GM19099 (cell line): ENCODE measurements around the gene INHA.
A peak's percentile ranks its signal among the peaks of the same experiment; 100 is the strongest.

Experiments
- POLR2A ChIP-seq: IDR thresholded peaks from 3 replicates; pipeline ENCODE4 v1.6.1; 2011; ENCODE audit warnings: low read depth; ENCODE audit not compliant: insufficient read length; ENCODE audit errors: extremely low read depth

The INHA gene

GRCh38 chr2:219574484-219575311 lies 2.6 kb downstream of the INHA start:
- TF ChIP-seq POLR2A: no peak

DNA sequence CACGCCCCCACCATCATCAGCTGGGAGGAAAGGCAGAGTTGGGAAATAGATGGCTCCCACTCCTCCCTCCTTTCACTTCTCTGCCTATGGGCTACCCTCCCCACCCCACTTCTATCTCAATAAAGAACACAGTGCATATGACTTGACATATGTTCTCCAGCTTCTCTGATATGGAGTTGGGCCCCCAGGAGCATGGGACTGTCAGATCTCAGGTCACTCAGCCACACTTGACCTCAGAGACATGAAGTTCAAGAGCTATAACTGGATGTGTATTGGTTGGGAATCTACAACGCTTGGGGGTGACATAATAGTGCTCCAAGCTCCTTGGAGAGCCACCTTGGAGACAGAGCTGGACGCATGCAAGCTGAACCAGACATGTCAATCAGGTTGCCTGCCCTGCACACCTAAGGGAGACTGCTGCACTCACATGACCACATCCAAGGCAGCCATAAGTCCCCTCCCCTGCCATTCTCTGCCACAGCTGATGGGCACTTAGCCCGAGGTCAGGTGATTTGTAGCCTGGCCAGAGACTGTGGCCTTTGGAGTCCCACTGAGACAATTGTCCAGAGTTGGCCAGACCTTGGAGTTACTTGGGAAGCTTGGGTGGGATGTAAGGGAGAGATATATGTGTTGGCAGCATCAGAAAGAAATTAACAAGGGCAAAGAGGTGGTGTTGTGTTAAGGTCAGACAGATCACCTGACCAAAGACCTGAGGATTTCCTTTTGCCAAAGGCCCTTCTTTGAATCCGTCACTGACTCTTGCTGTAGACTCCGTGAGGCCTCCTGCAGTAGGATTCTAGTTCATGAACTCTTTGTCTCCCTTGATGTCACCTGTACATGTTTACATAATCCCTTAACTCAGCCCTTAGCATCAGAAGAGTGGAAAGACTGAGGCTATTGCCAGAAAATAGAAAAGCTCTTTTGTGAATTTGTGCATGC lies 3.7 kb downstream of the INHA start:
- TF ChIP-seq POLR2A: no peak

DNA sequence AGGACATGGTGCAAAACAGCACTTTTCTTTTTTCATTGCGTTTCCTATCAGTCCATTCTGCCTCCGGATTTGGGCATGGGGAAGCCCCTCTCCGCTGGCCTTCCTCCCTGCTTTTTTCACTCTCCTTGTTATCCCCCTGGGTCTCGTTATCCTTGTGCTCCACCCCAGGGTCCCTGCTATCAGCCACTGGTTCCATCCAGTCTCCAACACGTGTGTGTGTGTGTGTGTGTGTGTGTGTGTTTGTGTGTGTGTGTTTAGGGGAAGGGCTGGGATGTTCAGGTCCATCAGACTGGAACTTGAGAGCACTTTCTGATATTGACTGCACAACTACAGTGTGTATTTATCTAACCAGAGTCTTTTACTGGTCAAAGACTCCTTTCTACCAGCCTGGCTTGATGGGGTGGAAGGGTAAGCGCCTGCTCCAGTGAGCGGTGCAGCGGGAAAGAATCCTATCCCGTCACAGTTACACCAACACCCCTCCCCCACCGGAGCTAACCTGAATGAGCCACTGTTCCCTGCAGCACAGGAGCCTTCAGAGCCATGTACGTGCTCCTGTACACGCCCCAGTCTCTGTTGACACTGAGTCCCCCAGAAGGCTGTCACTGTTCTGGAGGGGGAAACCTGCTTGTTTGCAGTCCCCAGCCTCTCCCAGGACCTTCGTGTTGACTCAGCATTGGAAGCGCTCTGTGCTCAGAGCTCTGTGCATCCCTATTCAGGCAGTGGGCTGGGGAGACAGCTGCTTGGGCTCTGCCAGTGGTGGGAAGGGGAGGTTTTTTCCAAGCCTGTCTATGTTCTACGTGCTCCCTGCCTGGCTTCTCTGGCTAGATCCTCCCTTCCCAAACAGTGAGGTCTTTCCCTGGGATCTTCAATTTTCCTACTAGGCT lies 4.6 kb downstream of the INHA start:
- TF ChIP-seq POLR2A: no peak

- TF ChIP-seq POLR2A: no peak
These were observed 6.9 kb downstream of the INHA start for GRCh38 chr2:219578811-219579613.

GRCh38 chr2:219581346-219581745 lies 9.2 kb downstream of the INHA start:
- TF ChIP-seq POLR2A: no peak

DNA sequence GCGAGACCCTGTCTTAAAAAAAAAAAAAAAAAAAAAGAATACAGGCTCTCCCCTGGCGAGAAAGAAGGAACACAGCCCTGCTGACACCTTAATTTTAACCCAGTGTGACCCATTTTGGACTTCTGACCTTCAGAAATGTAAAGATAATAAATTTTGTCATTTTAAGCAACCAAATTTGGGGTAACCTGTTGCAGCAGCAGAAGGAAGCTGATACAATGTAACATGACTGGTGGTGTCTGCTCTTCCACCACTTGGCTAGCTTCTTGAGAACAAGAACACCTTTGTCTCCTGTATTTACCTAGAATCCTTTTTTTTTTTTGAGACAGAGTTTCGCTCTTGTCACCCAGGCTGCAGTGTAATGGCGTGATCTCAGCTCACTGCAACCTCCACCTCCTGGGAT lies 19.0 kb downstream of the INHA start:
- no peak for TF ChIP-seq POLR2A

DNA sequence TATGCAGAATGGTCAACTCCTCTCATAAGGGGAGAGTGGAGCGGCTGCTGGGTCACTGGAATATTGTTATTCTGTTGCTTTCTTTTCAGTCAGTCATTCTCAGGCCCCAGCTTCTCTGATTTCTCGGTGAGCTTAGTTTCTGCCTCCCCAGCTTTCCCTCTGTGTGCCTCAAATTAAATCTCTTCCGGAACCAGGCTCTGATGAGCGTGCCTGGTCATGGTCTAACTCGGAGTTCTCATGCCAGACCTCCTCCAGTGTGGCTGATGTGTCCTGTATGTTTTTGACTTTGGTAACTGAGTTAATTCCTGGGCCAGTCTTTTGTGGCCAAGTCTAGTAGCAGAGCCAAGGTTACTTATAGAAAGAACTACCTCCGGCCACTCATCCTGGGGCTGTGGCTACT lies 20.6 kb downstream of the INHA start:
- TF ChIP-seq POLR2A: no peak

- no peak for TF ChIP-seq POLR2A
These were observed 21.0 kb downstream of the INHA start for GRCh38 chr2:219593154-219593553.

DNA sequence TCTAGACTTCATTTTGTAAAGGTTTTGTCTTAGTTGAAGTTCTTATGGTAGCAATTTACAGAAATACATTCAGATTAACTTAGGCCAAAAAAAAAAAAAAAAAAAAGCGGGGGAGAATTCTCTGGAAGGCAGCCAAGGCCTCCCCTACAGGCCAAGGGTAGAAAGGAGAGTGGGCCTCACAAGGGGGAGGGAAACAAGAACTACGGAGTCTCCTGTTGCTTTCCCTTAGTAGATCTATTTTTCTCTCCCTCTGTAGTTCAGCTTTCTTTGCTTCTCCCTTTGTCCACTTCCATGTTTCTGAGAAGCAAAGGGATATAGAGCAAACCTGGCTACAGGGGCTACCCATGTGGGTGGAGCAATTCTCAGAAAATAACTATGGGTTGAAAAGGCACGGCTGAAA lies 23.1 kb downstream of the INHA start:
- no peak for TF ChIP-seq POLR2A

DNA sequence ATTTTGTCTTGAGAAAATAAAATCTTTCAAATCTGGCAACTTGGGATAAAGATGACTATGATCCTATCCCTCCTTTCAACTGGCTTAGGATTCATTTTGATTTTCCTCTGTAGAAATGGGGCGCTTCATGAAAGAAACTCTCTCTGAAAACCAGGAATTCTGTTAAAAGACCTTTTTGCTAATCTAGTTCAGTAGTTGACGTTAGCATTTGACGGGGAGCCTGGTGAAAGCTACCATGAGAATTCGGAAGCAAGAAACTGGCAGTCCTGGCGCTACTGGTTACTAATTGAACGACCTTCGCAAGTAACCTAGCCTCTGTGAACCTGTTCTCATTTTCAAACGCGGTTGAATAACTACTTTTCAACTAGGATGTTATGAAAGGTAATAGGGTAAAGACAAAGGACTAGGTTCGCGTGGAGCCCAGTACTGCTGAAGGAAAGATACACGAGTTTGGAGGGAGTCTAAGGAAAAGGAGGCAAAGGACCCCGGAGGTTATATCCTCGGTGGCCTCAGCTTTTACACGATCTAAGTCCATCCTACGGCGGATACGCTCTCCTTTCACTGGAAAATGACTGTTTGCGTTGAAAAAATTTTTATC lies 24.9 kb downstream of the INHA start:
- TF ChIP-seq POLR2A: no peak

- peak; percentile 96 for TF ChIP-seq POLR2A
These were observed 25.6 kb downstream of the INHA start, which contains the start of gene STK11IP for GRCh38 chr2:219597552-219598307. Gene STK11IP (plus strand): TSS chr2:219597857. CDS start chr2:219598120, 263 bp downstream.

DNA sequence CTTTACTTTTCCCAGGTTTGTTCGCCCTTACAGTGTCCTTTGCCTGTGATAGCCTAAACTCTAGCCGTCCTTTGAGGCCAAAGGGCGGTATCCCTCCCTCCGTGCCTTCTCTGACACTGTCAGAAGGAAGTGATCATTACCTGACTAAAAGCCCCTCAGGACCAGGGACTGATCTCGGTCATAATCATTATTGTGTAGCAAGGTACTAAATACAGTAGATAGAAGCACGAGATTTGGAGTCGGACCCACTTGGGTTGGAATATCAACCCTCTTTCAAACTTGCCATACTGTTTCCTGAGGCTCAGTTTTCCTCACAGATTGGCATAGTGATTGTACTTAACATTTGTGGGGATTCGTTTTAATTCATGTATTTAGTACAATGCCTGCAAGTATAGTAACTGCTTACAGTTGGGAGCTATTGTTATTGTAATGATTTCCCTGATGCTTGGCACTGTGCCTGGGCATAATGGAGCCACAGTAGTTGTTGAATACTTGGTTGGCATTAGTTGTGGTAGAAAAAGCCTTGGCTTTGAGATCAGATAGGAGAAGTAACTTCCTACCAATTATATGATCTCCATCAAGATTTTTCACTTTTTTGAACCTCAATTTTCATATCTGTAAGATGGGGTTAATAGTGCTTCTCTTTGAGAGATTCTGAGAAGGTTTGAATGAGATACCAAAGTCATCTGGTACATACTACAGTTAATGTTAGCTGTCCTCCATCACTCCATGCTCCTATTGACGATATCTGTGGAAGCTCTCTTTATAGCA lies 26.4 kb downstream of the INHA start:
- TF ChIP-seq POLR2A: no peak
